Mesendoderm (in vitro differentiated cells): ENCODE results near the gene STPG2.

Experiments used
- DNase-seq: peaks from one replicate; pipeline ENCODE4 v3.0.0; 2013
- H2AK5ac ChIP-seq: 2 replicates; pipeline ENCODE4 v1.6.1; 2013; ENCODE audit warnings: low read length, inconsistent platforms
- H2BK120ac ChIP-seq: 2 replicates; pipeline ENCODE4 v1.6.1; 2013; ENCODE audit warnings: low read depth, mild to moderate bottlenecking, low read length, moderate library complexity, mixed read lengths
- H2BK15ac ChIP-seq: replicated peaks from 2 replicates; pipeline ENCODE4 v1.6.1; 2013; ENCODE audit warnings: low read depth, mild to moderate bottlenecking, moderate library complexity
- H2BK5ac ChIP-seq: 2 replicates; pipeline ENCODE4 v1.6.1; 2013; ENCODE audit warnings: low read length, inconsistent platforms
- H3K18ac ChIP-seq: 2 replicates; pipeline ENCODE4 v1.6.1; 2013; ENCODE audit warnings: mild to moderate bottlenecking, low read length, mixed read lengths
- H3K23ac ChIP-seq: one replicate; pipeline ENCODE4 v1.6.1; 2013; ENCODE audit warnings: low read length
- H3K27ac ChIP-seq: 2 replicates; pipeline ENCODE4 v1.5.1; 2013; ENCODE audit warnings: low read depth, mild to moderate bottlenecking, inconsistent platforms, low read length, moderate library complexity
- H3K27me3 ChIP-seq: 2 replicates; pipeline ENCODE4 v1.6.1; 2013; ENCODE audit warnings: low read length, control low read depth, mild to moderate bottlenecking, inconsistent platforms; ENCODE audit not compliant: insufficient read depth, poor library complexity
- H3K36me3 ChIP-seq: 2 replicates; pipeline ENCODE4 v1.6.1; 2013; ENCODE audit warnings: low read length, inconsistent platforms; ENCODE audit not compliant: control insufficient read depth, insufficient read depth
- H3K4ac ChIP-seq: one replicate; pipeline ENCODE4 v1.6.1; 2013; ENCODE audit warnings: low read depth, mild to moderate bottlenecking, low read length, moderate library complexity
- H3K4me1 ChIP-seq: 2 replicates; pipeline ENCODE4 v1.6.1; 2013; ENCODE audit warnings: low read depth, low read length, inconsistent platforms; ENCODE audit not compliant: control insufficient read depth
- H3K4me2 ChIP-seq: 2 replicates; pipeline ENCODE4 v1.6.1; 2013; ENCODE audit warnings: low read length
- H3K4me3 ChIP-seq: 2 replicates; pipeline ENCODE4 v1.5.1; 2013; ENCODE audit warnings: mild to moderate bottlenecking, low read length
- H3K56ac ChIP-seq: one replicate; pipeline ENCODE4 v1.6.1; 2013; ENCODE audit warnings: low read length
- H3K79me1 ChIP-seq: 2 replicates; pipeline ENCODE4 v1.6.1; 2013; ENCODE audit warnings: low read length, inconsistent platforms
- H3K79me2 ChIP-seq: 2 replicates; pipeline ENCODE4 v1.6.1; 2013; ENCODE audit warnings: mild to moderate bottlenecking, low read length; ENCODE audit not compliant: control insufficient read depth, insufficient read depth
- H3K9ac ChIP-seq: 2 replicates; pipeline ENCODE4 v1.6.1; 2013; ENCODE audit warnings: low read length, inconsistent platforms
- H4K5ac ChIP-seq: one replicate; pipeline ENCODE4 v1.6.1; 2013; ENCODE audit warnings: low read length
- H4K8ac ChIP-seq: one replicate; pipeline ENCODE4 v1.6.1; 2013; ENCODE audit warnings: low read depth, mild to moderate bottlenecking, control low read depth, low read length, moderate library complexity
- WGBS: extraction: QIAGEN DNeasy Blood & Tissue Kit; methylation state at CpG from one replicate; pipeline ENCODE4 v1.1.7; 2013; ENCODE audit warnings: low lambda C conversion rate, missing lambda C conversion rate; ENCODE audit not compliant: insufficient coverage; ENCODE audit errors: extremely low coverage; 5-methylcytosine and 5-hydroxymethylcytosine counted together

STPG2 gene

GRCh38 chr4:97656044-97656720 lies 487.1 kb downstream of the STPG2 start:
- no peaks in the 10 kb centered on the region for H3K79me2 ChIP-seq
- no peak overlapping the region for H3K27ac ChIP-seq
- H3K4ac ChIP-seq = no peak overlapping the region
- H2BK120ac ChIP-seq = no peak overlapping the region
- 100% methylated on average over 1 of the region's 3 CpGs for WGBS
- H3K4me2 ChIP-seq = no peak overlapping the region
- H3K79me1 ChIP-seq = no peaks in the 10 kb centered on the region
- H3K27me3 ChIP-seq = no peaks in the 10 kb centered on the region
- H3K23ac ChIP-seq = no peak overlapping the region
- no peak overlapping the region for H2BK5ac ChIP-seq
- no peaks in the 10 kb centered on the region for H3K36me3 ChIP-seq
- H3K9ac ChIP-seq = no peak overlapping the region
- no peak overlapping the region for H2AK5ac ChIP-seq
- no peak overlapping the region for H4K5ac ChIP-seq
- H3K4me1 ChIP-seq = no peaks in the 10 kb centered on the region
- no peak overlapping the region for H4K8ac ChIP-seq
- peak; percentile 53 for DNase-seq
- H3K56ac ChIP-seq = no peak overlapping the region
- H3K18ac ChIP-seq = no peak overlapping the region
- no peak overlapping the region for H2BK15ac ChIP-seq
- H3K4me3 ChIP-seq = no peak overlapping the region

GRCh38 chr4:97653701-97654100 lies 489.6 kb downstream of the STPG2 start:
- Histone ChIP-seq H3K56ac (no peak overlapping the region), H3K36me3 (no peaks in the 10 kb centered on the region), H3K4me1 (no peaks in the 10 kb centered on the region), H3K18ac (no peak overlapping the region), H2AK5ac (no peak overlapping the region), H3K79me1 (no peaks in the 10 kb centered on the region), H3K79me2 (no peaks in the 10 kb centered on the region), H3K4ac (no peak overlapping the region), H3K4me2 (no peak overlapping the region), H2BK5ac (no peak overlapping the region), H3K23ac (no peak overlapping the region), H3K27me3 (no peaks in the 10 kb centered on the region), H3K9ac (no peak overlapping the region), H2BK120ac (no peak overlapping the region), H3K27ac (no peak overlapping the region), H2BK15ac (no peak overlapping the region), H4K8ac (no peak overlapping the region), H3K4me3 (no peak overlapping the region), H4K5ac (no peak overlapping the region)
- WGBS = no CpG with 5 or more reads among the region's 2 CpGs
- DNase-seq = peak; percentile 84

- DNase-seq = no peak
- Histone ChIP-seq H3K4me3 (no peak overlapping the region), H2BK120ac (no peak overlapping the region)
Measured at GRCh38 chr4:97646997-97647396, 496.3 kb downstream of the STPG2 start.

GRCh38 chr4:97645071-97645821 lies 498.0 kb downstream of the STPG2 start:
- H2BK15ac ChIP-seq = no peak overlapping the region
- H3K27ac ChIP-seq = no peak overlapping the region
- H3K4ac ChIP-seq = no peak overlapping the region
- H3K79me1 ChIP-seq = no peaks in the 10 kb centered on the region
- no peaks in the 10 kb centered on the region for H3K36me3 ChIP-seq
- no peak overlapping the region for H4K5ac ChIP-seq
- H3K23ac ChIP-seq = no peak overlapping the region
- no CpG with 5 or more reads among the region's 2 CpGs for WGBS
- no peaks in the 10 kb centered on the region for H3K27me3 ChIP-seq
- H2BK120ac ChIP-seq = no peak overlapping the region
- H3K9ac ChIP-seq = no peak overlapping the region
- no peaks in the 10 kb centered on the region for H3K4me1 ChIP-seq
- no peak overlapping the region for H3K18ac ChIP-seq
- no peak overlapping the region for H3K4me3 ChIP-seq
- no peak overlapping the region for H2AK5ac ChIP-seq
- H3K56ac ChIP-seq = no peak overlapping the region
- no peak overlapping the region for H2BK5ac ChIP-seq
- no peak overlapping the region for H3K4me2 ChIP-seq
- no peak for DNase-seq
- H3K79me2 ChIP-seq = no peaks in the 10 kb centered on the region
- H4K8ac ChIP-seq = no peak overlapping the region

More at GRCh38 chr4:97646997-97647396, 496.3 kb downstream of the STPG2 start:
- H3K18ac ChIP-seq = no peak overlapping the region
- H3K36me3 ChIP-seq = no peaks in the 10 kb centered on the region
- H2BK5ac ChIP-seq = no peak overlapping the region
- no peak overlapping the region for H3K4me2 ChIP-seq
- no peak overlapping the region for H3K56ac ChIP-seq
- H4K5ac ChIP-seq = no peak overlapping the region
- H2AK5ac ChIP-seq = no peak overlapping the region
- H3K79me1 ChIP-seq = no peaks in the 10 kb centered on the region
- H3K23ac ChIP-seq = no peak overlapping the region
- H3K4ac ChIP-seq = no peak overlapping the region
- H3K4me1 ChIP-seq = no peaks in the 10 kb centered on the region
- H3K9ac ChIP-seq = no peak overlapping the region
- H3K79me2 ChIP-seq = no peaks in the 10 kb centered on the region
- H3K27me3 ChIP-seq = no peaks in the 10 kb centered on the region
- no peak overlapping the region for H3K27ac ChIP-seq
- H2BK15ac ChIP-seq = no peak overlapping the region
- H4K8ac ChIP-seq = no peak overlapping the region

- no peak overlapping the region for H3K27ac ChIP-seq
- no peak overlapping the region for H2AK5ac ChIP-seq
- no peaks in the 10 kb centered on the region for H3K36me3 ChIP-seq
- H4K8ac ChIP-seq = no peak overlapping the region
- no peak overlapping the region for H3K4me2 ChIP-seq
- no peaks in the 10 kb centered on the region for H3K4me1 ChIP-seq
- H3K23ac ChIP-seq = no peak overlapping the region
- no peak overlapping the region for H2BK120ac ChIP-seq
- no peak overlapping the region for H3K4me3 ChIP-seq
- no peak overlapping the region for H4K5ac ChIP-seq
- H3K79me2 ChIP-seq = no peaks in the 10 kb centered on the region
- no peak overlapping the region for H3K18ac ChIP-seq
- no peaks in the 10 kb centered on the region for H3K79me1 ChIP-seq
- no peaks in the 10 kb centered on the region for H3K27me3 ChIP-seq
- DNase-seq = no peak
- H3K4ac ChIP-seq = no peak overlapping the region
- H3K9ac ChIP-seq = no peak overlapping the region
- H2BK5ac ChIP-seq = no peak overlapping the region
- H2BK15ac ChIP-seq = no peak overlapping the region
- H3K56ac ChIP-seq = no peak overlapping the region
Measured at GRCh38 chr4:97643179-97643578, 500.1 kb downstream of the STPG2 start.

- H3K36me3 ChIP-seq = no peaks in the 10 kb centered on the region
- H3K4ac ChIP-seq = no peak overlapping the region
- no peak overlapping the region for H4K8ac ChIP-seq
- DNase-seq = no peak
- H3K9ac ChIP-seq = no peak overlapping the region
- H3K4me3 ChIP-seq = no peak overlapping the region
- H2BK120ac ChIP-seq = no peak overlapping the region
- no peaks in the 10 kb centered on the region for H3K79me1 ChIP-seq
- no peak overlapping the region for H2BK15ac ChIP-seq
- no peak overlapping the region for H4K5ac ChIP-seq
- no peak overlapping the region for H3K18ac ChIP-seq
- H3K79me2 ChIP-seq = no peaks in the 10 kb centered on the region
- WGBS = no CpG with 5 or more reads among the region's 1 CpG
- H3K4me2 ChIP-seq = no peak overlapping the region
- no peak overlapping the region for H3K27ac ChIP-seq
- H3K56ac ChIP-seq = no peak overlapping the region
- no peaks in the 10 kb centered on the region for H3K27me3 ChIP-seq
- no peaks in the 10 kb centered on the region for H3K4me1 ChIP-seq
- no peak overlapping the region for H2AK5ac ChIP-seq
- no peak overlapping the region for H2BK5ac ChIP-seq
- H3K23ac ChIP-seq = no peak overlapping the region
Measured at GRCh38 chr4:97639961-97640360, 503.3 kb downstream of the STPG2 start.
